HCT116 (cell line): ENCODE results near the gene SH3RF2. TPM values are rescaled to one million over a fixed set of nuclear protein-coding genes. Genes with fewer than 3 reads are reported as not detected.

Experiments used
- ATAC-seq: fragments of 200-7000 bp; cut with Tn5 transposase; 2 replicates; pipeline ENCODE4 v1.9.1; 2020; ENCODE audit warnings: mild to moderate bottlenecking, moderate library complexity
- BruUV-seq: library from RNA; stranded (reverse); fragments of 400-500 nt; replicated peaks from 2 replicates; lab custom pipeline; 2021; lab: Mats Ljungman, UMichigan
- CTCF ChIA-PET: fragments of 300-600 bp; sonication (Branson Sonifier 250); formaldehyde crosslinking; loops from one replicate; lab custom pipeline; 2021; ENCODE audit warnings: antibody characterized with exemption; lab: Charles Lee
- POLR2A ChIA-PET: fragments of 300-600, 350-600 bp; sonication (Branson Sonifier 250); formaldehyde crosslinking; loops from one replicate; lab custom pipeline; 2021; ENCODE audit warnings: antibody characterized with exemption; lab: Charles Lee
- RAD21 ChIA-PET, 2 experiments: fragments of 300-600 bp; sonication (Branson Sonifier 250); formaldehyde crosslinking; loops; one replicate each; lab custom pipeline; 2023; ENCODE audit warnings: low total read pairs in 2 of 2; ENCODE audit not compliant: uncharacterized antibody in 2 of 2, unreplicated experiment in 2 of 2, low non-redundant PET in 1 of 2; lab: Charles Lee
- DNase-seq: peaks from one replicate; pipeline ENCODE4 v3.0.0-alpha.2; 2010; ENCODE audit warnings: low read depth, low spot score
- H2AFZ ChIP-seq: fragments of 200-600 bp; shearing (Covaris generic), sonication (generic); 2 replicates; pipeline ENCODE4 v1.6.1; 2017; ENCODE audit warnings: low read depth, mixed run types, mixed read lengths, antibody characterized with exemption, low read length; ENCODE audit not compliant: poor library complexity, severe bottlenecking
- H3K27ac ChIP-seq: 2 replicates; pipeline ENCODE4 v1.5.1; 2012; ENCODE audit warnings: low read depth, low read length
- H3K27me3 ChIP-seq: fragments of 200-600 bp; sonication (generic); 2 replicates; pipeline ENCODE4 v1.6.1; 2016; ENCODE audit warnings: mixed run types, low read length, mixed read lengths; ENCODE audit not compliant: insufficient read depth
- H3K36me3 ChIP-seq, 2 experiments: fragments of 200-500 bp in 1 of 2; fragments of 200-600 bp in 1 of 2; sonication (Bioruptor generic) in 1 of 2; sonication (generic) in 1 of 2; 2 replicates each; pipeline versions ENCODE4 v1.5.1 to v1.6.1; 2014 to 2016; ENCODE audit warnings: low read length in 2 of 2, inconsistent platforms in 1 of 2, mixed read lengths in 1 of 2, mixed run types in 1 of 2; ENCODE audit not compliant: insufficient read depth in 2 of 2, control insufficient read depth in 1 of 2
- H3K4me1 ChIP-seq, 2 experiments: fragments of 200-600 bp in 1 of 2; sonication (generic) in 1 of 2; 2 replicates each; pipeline versions ENCODE4 v1.5.1 to v1.6.1; 2012 to 2017; ENCODE audit warnings: low read length in 2 of 2, inconsistent platforms in 1 of 2, mild to moderate bottlenecking in 1 of 2, mixed read lengths in 1 of 2, mixed run types in 1 of 2, moderate library complexity in 1 of 2; ENCODE audit not compliant: insufficient read depth in 2 of 2, control insufficient read depth in 1 of 2
- H3K4me2 ChIP-seq: fragments of 200-600 bp; sonication (generic); 2 replicates; pipeline ENCODE4 v1.6.1; 2017; ENCODE audit warnings: mixed run types, low read length, mixed read lengths
- H3K4me3 ChIP-seq, 2 experiments: fragments of 200-600 bp in 1 of 2; sonication (generic) in 1 of 2; replicated peaks in 1 of 2; 2 replicates each; pipeline ENCODE4 v1.5.1; 2011 to 2016; ENCODE audit warnings: low read length in 2 of 2, control low read depth in 1 of 2, low read depth in 1 of 2, mild to moderate bottlenecking in 1 of 2, mixed read lengths in 1 of 2, mixed run types in 1 of 2
- H3K79me2 ChIP-seq: fragments of 200-600 bp; sonication (generic); 2 replicates; pipeline ENCODE4 v1.6.1; 2017; ENCODE audit warnings: mild to moderate bottlenecking, mixed run types, low read length, moderate library complexity, mixed read lengths; ENCODE audit not compliant: insufficient read depth
- H3K9ac ChIP-seq: fragments of 200-600 bp; sonication (generic); 2 replicates; pipeline ENCODE4 v1.6.1; 2016; ENCODE audit warnings: low read length, mixed read lengths
- H3K9me2 ChIP-seq: fragments of 200-600 bp; sonication (generic), shearing (Covaris generic); 2 replicates; pipeline ENCODE4 v1.6.1; 2017; ENCODE audit warnings: mixed run types, mild to moderate bottlenecking, moderate library complexity; ENCODE audit not compliant: insufficient read depth
- H3K9me3 ChIP-seq, 2 experiments: fragments of 200-500 bp in 1 of 2; fragments of 200-600 bp in 1 of 2; sonication (Bioruptor generic) in 1 of 2; sonication (generic) in 1 of 2; 2 replicates each; pipeline ENCODE4 v1.6.1; 2014 to 2017; ENCODE audit warnings: low read length in 2 of 2, mixed read lengths in 2 of 2, inconsistent platforms in 1 of 2, low read depth in 1 of 2, mild to moderate bottlenecking in 1 of 2, mixed run types in 1 of 2, moderate library complexity in 1 of 2; ENCODE audit not compliant: control insufficient read depth in 1 of 2, insufficient read depth in 1 of 2
- H4K20me1 ChIP-seq: fragments of 200-600 bp; sonication (generic), shearing (Covaris generic); 2 replicates; pipeline ENCODE4 v1.6.1; 2017; ENCODE audit warnings: mixed run types, mild to moderate bottlenecking, moderate library complexity; ENCODE audit not compliant: insufficient read depth
- CEBPB ChIP-seq: IDR thresholded peaks from 2 replicates; pipeline ENCODE4 v1.6.1; 2012; ENCODE audit warnings: low read depth
- CTCF ChIP-seq, 3 experiments: fragments of 200-600 bp in 1 of 3; sonication (generic) in 1 of 3; IDR thresholded peaks in 2 of 3; conservative IDR thresholded peaks in 1 of 3; 2 replicates each; pipeline ENCODE4 v1.5.1; 2012 to 2017; ENCODE audit warnings: low read depth in 2 of 3, low read length in 2 of 3, antibody characterized with exemption in 1 of 3, borderline replicate concordance in 1 of 3, control low read depth in 1 of 3, mild to moderate bottlenecking in 1 of 3, mixed read lengths in 1 of 3, mixed run types in 1 of 3, moderate library complexity in 1 of 3; ENCODE audit not compliant: insufficient read depth in 1 of 3
- EZH2 ChIP-seq: fragments of 200-600 bp; sonication (generic); IDR thresholded peaks from 2 replicates; pipeline ENCODE4 v1.6.1; 2017; ENCODE audit warnings: antibody characterized with exemption, mixed run types
- REST ChIP-seq: IDR thresholded peaks from 2 replicates; pipeline ENCODE4 v1.6.1; 2012; ENCODE audit warnings: low read depth
- SP1 ChIP-seq: IDR thresholded peaks from 2 replicates; pipeline ENCODE4 v1.6.1; 2012; ENCODE audit warnings: low read depth
- ZFX ChIP-seq: fragments of 450-650 bp; IDR thresholded peaks from 2 replicates; pipeline ENCODE4 v1.6.1; 2017
- intact Hi-C: fragments of 100-400 bp; cut with micrococcal nuclease; formaldehyde crosslinking; loops from 2 replicates; pipeline ENCODE4 v1.10.0; 2022
- total RNA-seq: library from RNA; stranded (reverse); gene quantifications from one replicate; pipeline ENCODE4 v1.2.1, GENCODE V29; 2021; ENCODE audit not compliant: unreplicated experiment

Gene SH3RF2
- total RNA-seq, 1 experiment from 2014 or later = 14.3 TPM

GRCh38 chr5:146001544-146002190 lies 65.3 kb downstream of the SH3RF2 start (continued):
- TF ChIP-seq REST (no peak), ZFX (no peak)

- CTCF ChIA-PET = no interaction called here
- RAD21 ChIA-PET = no interaction called here
Observed at GRCh38 chr5:146002491-146002890, 66.1 kb downstream of the SH3RF2 start.

More at GRCh38 chr5:146002491-146002890, 66.1 kb downstream of the SH3RF2 start:
- Histone ChIP-seq H3K4me2 (no peak overlapping the region), H3K4me3 (no peak overlapping the region), H3K27ac (no peak overlapping the region), H3K27me3 (no peaks in the 10 kb centered on the region), H3K9me2 (no peaks in the 10 kb centered on the region), H2AFZ (no peak overlapping the region), H3K4me1 (peaks cover 2 to 16% of the 10 kb centered on the region in 2 experiments; a peak in 3 of 4 replicates), H3K36me3 (peaks cover 0 to 6% of the 10 kb centered on the region in 2 experiments; a peak in 1 of 4 replicates), H3K9me3 (no peaks in the 10 kb centered on the region), H4K20me1 (no peaks in the 10 kb centered on the region), H3K79me2 (no peaks in the 10 kb centered on the region), H3K9ac (no peak overlapping the region)
- POLR2A ChIA-PET = no interaction called here
- no peak for DNase-seq
- intact Hi-C loops = no loop called here
- BruUV-seq = no TSS peak
- no peak for ATAC-seq
- no peak for TF ChIP-seq CTCF (IDR thresholded peaks at IDR 0.05 in 2 of 3, conservative IDR thresholded peaks at IDR 0.05 in 1 of 3; ENCODE audit: borderline replicate concordance in 1 of 3, insufficient read depth in 1 of 3, low read depth in 2 of 3, low read length in 2 of 3)
- TF ChIP-seq EZH2 = no peak
- no peak for TF ChIP-seq CEBPB
- TF ChIP-seq REST = no peak
- TF ChIP-seq SP1 = no peak
